Osteoblast (primary cell): ENCODE data around the gene PPIL1. TPM values are rescaled to one million over a fixed set of nuclear protein-coding genes. Genes with fewer than 3 reads are reported as not detected.

ENCODE experiments used
- DNase-seq: peaks from one replicate; pipeline ENCODE4 v3.0.0; 2011; ENCODE audit warnings: low spot score, mixed read lengths; ENCODE audit not compliant: insufficient read length; ENCODE audit errors: missing footprints
- H2AFZ ChIP-seq: 2 replicates; pipeline ENCODE4 v1.6.0; 2011; ENCODE audit warnings: mild to moderate bottlenecking, low read length
- H3K27ac ChIP-seq: 2 replicates; pipeline ENCODE4 v1.5.1; 2011; ENCODE audit warnings: mild to moderate bottlenecking, low read depth, low read length, moderate library complexity
- H3K27me3 ChIP-seq: 2 replicates; pipeline ENCODE4 v1.6.0; 2012; ENCODE audit warnings: mild to moderate bottlenecking, control low read depth, inconsistent platforms, low read length, moderate library complexity; ENCODE audit not compliant: insufficient read depth
- H3K36me3 ChIP-seq: 2 replicates; pipeline ENCODE4 v1.5.1; 2011; ENCODE audit warnings: mild to moderate bottlenecking, low read length, control low read depth, moderate library complexity; ENCODE audit not compliant: insufficient read depth
- H3K4me1 ChIP-seq: 2 replicates; pipeline ENCODE4 v1.5.1; 2011; ENCODE audit warnings: mild to moderate bottlenecking, low read length, control low read depth, moderate library complexity; ENCODE audit not compliant: insufficient read depth
- H3K4me2 ChIP-seq: 2 replicates; pipeline ENCODE4 v1.6.0; 2011; ENCODE audit warnings: mild to moderate bottlenecking, low read length; ENCODE audit not compliant: insufficient read depth
- H3K4me3 ChIP-seq: fragments of 200-600 bp; sonication (generic); 3 replicates; pipeline ENCODE4 v1.5.1; 2012; ENCODE audit warnings: mild to moderate bottlenecking, low read length, inconsistent platforms; ENCODE audit not compliant: insufficient read depth
- H3K79me2 ChIP-seq: 2 replicates; pipeline ENCODE4 v1.6.0; 2012; ENCODE audit warnings: mild to moderate bottlenecking, low read length, control low read depth, inconsistent platforms; ENCODE audit not compliant: insufficient read depth
- H3K9me3 ChIP-seq: 2 replicates; pipeline ENCODE4 v1.5.1; 2011; ENCODE audit warnings: low read depth, low read length, control low read depth
- H4K20me1 ChIP-seq: 2 replicates; pipeline ENCODE4 v1.6.0; 2012; ENCODE audit warnings: mild to moderate bottlenecking, low read length, control low read depth; ENCODE audit not compliant: insufficient read depth
- CTCF ChIP-seq: IDR thresholded peaks from 2 replicates; pipeline ENCODE4 v1.5.1; 2011; ENCODE audit warnings: mild to moderate bottlenecking, low read depth, low read length, moderate library complexity; ENCODE audit errors: extremely low read depth
- total RNA-seq: library from RNA; depleted of rRNA; stranded (reverse); fragments of >200 nt; gene quantifications from 2 replicates; pipeline ENCODE4 v1.2.3, GENCODE V29; 2012

PPIL1 gene
- total RNA-seq, 1 donor = 9.8 TPM

DNA sequence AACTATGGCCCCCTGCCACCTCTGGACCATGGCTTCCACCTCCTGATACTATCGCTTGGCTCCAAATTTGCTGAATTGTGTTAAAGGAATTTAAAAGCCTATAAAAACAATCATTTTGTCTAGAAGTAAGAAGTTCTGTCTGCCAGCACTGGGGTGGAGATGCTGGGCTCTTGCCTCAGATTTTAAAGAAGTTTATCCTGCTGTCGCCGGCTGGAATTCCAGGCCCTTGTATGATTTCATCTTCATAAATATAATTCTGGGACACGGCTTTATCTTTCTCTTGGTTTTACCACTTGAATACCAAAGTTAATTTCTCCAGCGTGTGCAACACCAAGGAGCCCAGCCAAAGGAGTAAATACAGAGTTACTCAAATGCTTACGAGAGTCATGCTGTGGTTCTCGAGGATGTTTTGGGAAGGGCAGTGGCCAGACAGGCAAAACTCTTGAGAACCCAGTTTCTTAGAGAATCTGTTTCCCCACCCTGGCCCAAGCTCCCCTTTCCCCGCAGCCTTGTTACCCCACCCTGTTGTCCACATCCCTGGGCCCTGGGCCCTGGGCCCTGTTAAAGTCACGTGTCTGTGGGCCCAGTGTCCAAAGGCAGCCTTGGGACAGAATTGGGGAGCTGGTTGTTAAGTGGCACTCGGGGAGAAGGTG, 43.1 kb upstream of the PPIL1 start:
- TF ChIP-seq CTCF = no peak
- no peaks in the 10 kb centered on the region for H3K79me2 ChIP-seq
- H3K9me3 ChIP-seq = no peaks in the 10 kb centered on the region
- peaks cover 17% of the 10 kb centered on the region for H4K20me1 ChIP-seq
- H3K36me3 ChIP-seq = peaks cover 38% of the 10 kb centered on the region
- no peak overlapping the region for H2AFZ ChIP-seq
- no peaks in the 10 kb centered on the region for H3K27me3 ChIP-seq
- peaks cover 70% of the 10 kb centered on the region for H3K4me1 ChIP-seq
- no peak overlapping the region for H3K4me3 ChIP-seq
- peak overlapping the region; percentile 89 for H3K27ac ChIP-seq
- DNase-seq = no peak
- peak overlapping the region; percentile 26 for H3K4me2 ChIP-seq

GRCh38 chr6:36916126-36916525, 41.5 kb upstream of the PPIL1 start:
- TF ChIP-seq CTCF = no peak
- DNase-seq = no peak
- H3K4me3 ChIP-seq = no peak overlapping the region
- H3K36me3 ChIP-seq = peaks cover 35% of the 10 kb centered on the region
- peaks cover 76% of the 10 kb centered on the region for H3K4me1 ChIP-seq
- H3K4me2 ChIP-seq = no peak overlapping the region
- H3K27ac ChIP-seq = peak overlapping the region; percentile 89
- H2AFZ ChIP-seq = no peak overlapping the region
- H4K20me1 ChIP-seq = peaks cover 24% of the 10 kb centered on the region
- no peaks in the 10 kb centered on the region for H3K9me3 ChIP-seq
- H3K79me2 ChIP-seq = no peaks in the 10 kb centered on the region
- no peaks in the 10 kb centered on the region for H3K27me3 ChIP-seq

- Histone ChIP-seq H3K4me3 (no peak overlapping the region), H3K36me3 (peaks cover 35% of the 10 kb centered on the region), H2AFZ (no peak overlapping the region), H3K4me1 (peaks cover 72% of the 10 kb centered on the region), H3K27ac (peak overlapping the region; percentile 42), H3K9me3 (no peaks in the 10 kb centered on the region), H4K20me1 (peaks cover 24% of the 10 kb centered on the region), H3K79me2 (no peaks in the 10 kb centered on the region), H3K27me3 (no peaks in the 10 kb centered on the region), H3K4me2 (no peak overlapping the region)
- no peak for TF ChIP-seq CTCF
- DNase-seq = no peak
These were observed 41.0 kb upstream of the PPIL1 start for GRCh38 chr6:36915599-36915998.

DNA sequence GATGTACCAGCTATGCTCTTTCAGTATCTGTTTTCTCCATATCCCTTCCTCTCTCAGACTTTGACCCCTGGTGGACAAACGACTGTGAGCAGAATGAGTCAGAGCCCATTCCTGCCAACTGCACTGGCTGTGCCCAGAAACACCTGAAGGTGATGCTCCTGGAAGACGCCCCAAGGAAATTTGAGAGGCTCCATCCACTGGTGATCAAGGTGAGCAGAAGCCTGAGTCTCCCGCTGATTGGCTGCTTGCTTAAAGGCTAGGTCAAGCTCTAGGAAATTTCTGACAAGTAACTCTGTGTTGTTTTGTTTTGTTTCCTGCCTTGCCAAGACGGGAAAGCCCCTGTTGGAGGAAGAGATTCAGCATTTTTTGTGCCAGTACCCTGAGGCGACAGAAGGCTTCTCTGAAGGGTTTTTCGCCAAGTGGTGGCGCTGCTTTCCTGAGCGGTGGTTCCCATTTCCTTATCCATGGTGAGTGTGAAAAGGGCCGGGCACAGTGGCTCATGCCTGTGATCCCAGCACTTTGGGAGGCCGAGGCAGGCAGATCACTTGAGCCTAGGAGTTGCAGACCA, 39.7 kb upstream of the PPIL1 start:
- Histone ChIP-seq H4K20me1 (peaks cover 26% of the 10 kb centered on the region), H3K4me2 (no peak overlapping the region), H3K27ac (no peak overlapping the region), H3K9me3 (no peaks in the 10 kb centered on the region), H3K79me2 (no peaks in the 10 kb centered on the region), H3K4me3 (no peak overlapping the region), H3K4me1 (peaks cover 59% of the 10 kb centered on the region), H3K27me3 (no peaks in the 10 kb centered on the region), H3K36me3 (peaks cover 25% of the 10 kb centered on the region), H2AFZ (no peak overlapping the region)
- peak; percentile 41 for TF ChIP-seq CTCF
- no peak for DNase-seq
